ENCODE results near the gene VTI1A. TPM values are rescaled to one million over a fixed set of nuclear protein-coding genes. Genes with fewer than 3 reads are reported as not detected.

VTI1A gene
- total and polyA plus RNA-seq, 3 donors from 2014 or later = 25.5 to 85.9 (median 63.4) TPM

GRCh38 chr10:112792487-112793201, 345.6 kb downstream of the VTI1A start:
- Histone ChIP-seq H3K4me3 (no peak overlapping the region), H3K27me3 (no peaks in the 10 kb centered on the region), H3K36me3 (ENCODE audit: low read depth, missing control alignments) (no peaks in the 10 kb centered on the region), H3K9me3 (no peaks in the 10 kb centered on the region), H3K4me1 (peaks cover 10% of the 10 kb centered on the region), H3K27ac (no peak overlapping the region)
- peak; percentile 64 for DNase-seq
- WGBS, 2 donors = 57 to 61% methylated on average over 14 of the region's 14 CpGs
- TF ChIP-seq POLR2A (IDR thresholded peaks at IDR 0.05) = no peak
- TF ChIP-seq CTCF (IDR thresholded peaks at IDR 0.05) = no peak
- intact Hi-C loops (cut with DNase I; ENCODE audit: low total_unique reads) = no loop called here

GRCh38 chr10:112793202-112793921, 346.3 kb downstream of the VTI1A start:
- WGBS, 2 donors = 40 to 59% methylated on average over 8 of the region's 8 CpGs
- intact Hi-C loops (cut with DNase I; ENCODE audit: low total_unique reads) = no loop called here
- Histone ChIP-seq H3K27ac (no peak overlapping the region), H3K27me3 (no peaks in the 10 kb centered on the region), H3K4me3 (no peak overlapping the region), H3K36me3 (ENCODE audit: low read depth, missing control alignments) (no peaks in the 10 kb centered on the region), H3K9me3 (no peaks in the 10 kb centered on the region), H3K4me1 (peaks cover 10% of the 10 kb centered on the region)
- no peak for TF ChIP-seq POLR2A (IDR thresholded peaks at IDR 0.05)
- no peak for TF ChIP-seq CTCF (IDR thresholded peaks at IDR 0.05)
- DNase-seq = no peak

- no peak for TF ChIP-seq POLR2A (IDR thresholded peaks at IDR 0.05)
- Histone ChIP-seq H3K4me3 (no peak overlapping the region), H3K27ac (no peak overlapping the region), H3K27me3 (no peaks in the 10 kb centered on the region), H3K9me3 (no peaks in the 10 kb centered on the region), H3K36me3 (ENCODE audit: low read depth, missing control alignments) (no peaks in the 10 kb centered on the region), H3K4me1 (peaks cover 10% of the 10 kb centered on the region)
- WGBS, 2 donors = 96 to 97% methylated on average over 4 of the region's 4 CpGs
- DNase-seq = no peak
- intact Hi-C loops (cut with DNase I; ENCODE audit: low total_unique reads) = no loop called here
These were observed 347.2 kb downstream of the VTI1A start for GRCh38 chr10:112794201-112794600.

GRCh38 chr10:112795067-112795466, 348.1 kb downstream of the VTI1A start:
- no peak for DNase-seq
- Histone ChIP-seq H3K27ac (no peak overlapping the region), H3K9me3 (no peaks in the 10 kb centered on the region), H3K4me1 (peaks cover 10% of the 10 kb centered on the region), H3K36me3 (ENCODE audit: low read depth, missing control alignments) (no peaks in the 10 kb centered on the region), H3K4me3 (no peak overlapping the region), H3K27me3 (no peaks in the 10 kb centered on the region)
- 85 to 94% methylated on average over 2 of the region's 2 CpGs for WGBS, 2 donors
- no peak for TF ChIP-seq CTCF (IDR thresholded peaks at IDR 0.05)
- TF ChIP-seq POLR2A (IDR thresholded peaks at IDR 0.05) = no peak
- intact Hi-C loops (cut with DNase I; ENCODE audit: low total_unique reads) = no loop called here

GRCh38 chr10:112797197-112797596, 350.2 kb downstream of the VTI1A start:
- no peak overlapping the region for H3K4me3 ChIP-seq
- TF ChIP-seq POLR2A (IDR thresholded peaks at IDR 0.05) = no peak
- TF ChIP-seq CTCF (IDR thresholded peaks at IDR 0.05) = no peak
- DNase-seq = no peak
- intact Hi-C loops (cut with DNase I; ENCODE audit: low total_unique reads) = no loop called here
- WGBS, 2 donors = 92 to 95% methylated on average over 8 of the region's 8 CpGs
- H3K9me3 ChIP-seq = no peaks in the 10 kb centered on the region
- H3K36me3 ChIP-seq (ENCODE audit: low read depth, missing control alignments) = no peaks in the 10 kb centered on the region
- H3K27me3 ChIP-seq = no peaks in the 10 kb centered on the region
- peaks cover 10% of the 10 kb centered on the region for H3K4me1 ChIP-seq
- H3K27ac ChIP-seq = no peak overlapping the region
